Neural cell (in vitro differentiated cells): ENCODE results near the gene MS4A2. TPM values are rescaled to one million over a fixed set of nuclear protein-coding genes. Genes with fewer than 3 reads are reported as not detected.

Source experiments
- H2AFZ ChIP-seq: fragments of 200-600, 300-800 bp; sonication (generic), shearing (Covaris generic); 2 replicates; pipeline ENCODE4 v1.6.0; 2014; ENCODE audit warnings: low read depth, mild to moderate bottlenecking, antibody characterized with exemption, low read length, moderate library complexity
- H3F3A ChIP-seq: fragments of 200-600 bp; shearing (Covaris generic); 2 replicates; pipeline ENCODE4 v1.6.1; 2016; ENCODE audit warnings: mild to moderate bottlenecking, moderate library complexity, mixed read lengths, antibody characterized with exemption, low read length; ENCODE audit not compliant: insufficient read depth, poor library complexity, severe bottlenecking
- H3K27ac ChIP-seq: fragments of 200-600, 300-800 bp; sonication (generic), shearing (Covaris generic); 2 replicates; pipeline ENCODE4 v1.5.1; 2014; ENCODE audit warnings: mild to moderate bottlenecking, low read length, moderate library complexity
- H3K27me3 ChIP-seq: fragments of 300-800, 200-600 bp; sonication (generic), shearing (Covaris generic); 2 replicates; pipeline ENCODE4 v1.6.0; 2014; ENCODE audit warnings: mild to moderate bottlenecking, low read depth, low read length, moderate library complexity; ENCODE audit not compliant: insufficient read depth
- H3K36me3 ChIP-seq: fragments of 300-800, 200-600 bp; sonication (generic), shearing (Covaris generic); 2 replicates; pipeline ENCODE4 v1.5.1; 2014; ENCODE audit warnings: mild to moderate bottlenecking, antibody characterized with exemption, low read length, moderate library complexity; ENCODE audit not compliant: insufficient read depth
- H3K4me2 ChIP-seq: fragments of 300-800, 200-600 bp; sonication (generic), shearing (Covaris generic); 2 replicates; pipeline ENCODE4 v1.6.0; 2014; ENCODE audit warnings: mild to moderate bottlenecking, low read length
- H3K4me3 ChIP-seq: fragments of 300-800, 200-600 bp; sonication (generic), shearing (Covaris generic); 2 replicates; pipeline ENCODE4 v1.5.1; 2014; ENCODE audit warnings: mild to moderate bottlenecking, low read length, moderate library complexity
- H3K79me2 ChIP-seq: fragments of 200-600 bp; shearing (Covaris generic); replicated peaks from 2 replicates; pipeline ENCODE4 v1.6.0; 2014; ENCODE audit warnings: mild to moderate bottlenecking, low read length, moderate library complexity; ENCODE audit not compliant: insufficient read depth
- H3K9ac ChIP-seq: fragments of 300-800, 200-600 bp; sonication (generic), shearing (Covaris generic); 2 replicates; pipeline ENCODE4 v1.6.1; 2016; ENCODE audit warnings: mild to moderate bottlenecking, low read length, mixed read lengths
- H3K9me2 ChIP-seq: fragments of 200-600 bp; shearing (Covaris generic); 2 replicates; pipeline ENCODE4 v1.6.1; 2016; ENCODE audit warnings: mild to moderate bottlenecking, low read length, mixed read lengths; ENCODE audit not compliant: insufficient read depth
- H3K9me3 ChIP-seq: fragments of 200-600, 300-800 bp; sonication (generic), shearing (Covaris generic); 2 replicates; pipeline ENCODE4 v1.6.1; 2016; ENCODE audit warnings: mild to moderate bottlenecking, mixed run types, low read length, moderate library complexity, mixed read lengths
- H4K20me1 ChIP-seq: fragments of 200-600 bp; shearing (Covaris generic); 2 replicates; pipeline ENCODE4 v1.6.1; 2016; ENCODE audit warnings: mild to moderate bottlenecking, mixed run types; ENCODE audit not compliant: insufficient read depth
- CTCF ChIP-seq: fragments of 450-650 bp; IDR thresholded peaks from 2 replicates; pipeline ENCODE4 v1.5.1; 2014; ENCODE audit warnings: antibody characterized with exemption, mild to moderate bottlenecking, moderate library complexity; ENCODE audit not compliant: poor library complexity, severe bottlenecking
- EP300 ChIP-seq: fragments of 450-650 bp; conservative IDR thresholded peaks from 2 replicates; pipeline ENCODE4 v1.6.1; 2014; ENCODE audit warnings: antibody characterized with exemption, mild to moderate bottlenecking, moderate library complexity; ENCODE audit not compliant: poor library complexity, severe bottlenecking
- EZH2 ChIP-seq: fragments of 200-600, 300-800 bp; shearing (Covaris generic), sonication (generic); IDR thresholded peaks from 2 replicates; pipeline ENCODE4 v1.6.1; 2014; ENCODE audit warnings: antibody characterized with exemption, low read length, borderline replicate concordance, mild to moderate bottlenecking; ENCODE audit not compliant: insufficient read depth, poor library complexity, severe bottlenecking
- MXI1 ChIP-seq: fragments of 450-650 bp; conservative IDR thresholded peaks from 2 replicates; pipeline ENCODE4 v1.6.1; 2014; ENCODE audit warnings: antibody characterized with exemption, mild to moderate bottlenecking; ENCODE audit not compliant: poor library complexity, severe bottlenecking
- POLR2AphosphoS5 ChIP-seq: IDR thresholded peaks from 2 replicates; pipeline ENCODE4 v1.6.1; 2012
- RAD21 ChIP-seq: fragments of 450-650 bp; conservative IDR thresholded peaks from 2 replicates; pipeline ENCODE4 v1.6.1; 2014; ENCODE audit warnings: antibody characterized with exemption, mild to moderate bottlenecking, moderate library complexity
- REST ChIP-seq: IDR thresholded peaks from 2 replicates; pipeline ENCODE4 v1.6.1; 2012; ENCODE audit warnings: borderline replicate concordance
- SMC3 ChIP-seq: fragments of 450-650 bp; conservative IDR thresholded peaks from 2 replicates; pipeline ENCODE4 v1.6.1; 2014; ENCODE audit warnings: antibody characterized with exemption, mild to moderate bottlenecking, moderate library complexity; ENCODE audit not compliant: poor library complexity
- TAF1 ChIP-seq: IDR thresholded peaks from 2 replicates; pipeline ENCODE4 v1.6.1; 2012; ENCODE audit warnings: low read depth
- polyA plus RNA-seq: library from polyadenylated mRNA; depleted of rRNA; stranded (reverse); fragments of >200 nt; gene quantifications from 2 replicates; pipeline ENCODE4 v1.2.3, GENCODE V29; 2014

MS4A2 gene
- polyA plus RNA-seq, 1 donor from 2014 or later, result not detected

GRCh38 chr11:60056349-60056969 is 32.0 kb upstream of the MS4A2 start, which contains the start of gene MS4A3:
TSS of gene MS4A3 (plus strand) at chr11:60056665. CDS start at chr11:60061161, 4,496 bp downstream.
- no peak for TF ChIP-seq TAF1
- no peak for TF ChIP-seq POLR2AphosphoS5
- no peak for TF ChIP-seq REST
- TF ChIP-seq EZH2, result no peak
- no peak for TF ChIP-seq SMC3
- TF ChIP-seq MXI1, result no peak
- TF ChIP-seq RAD21, result no peak
- TF ChIP-seq EP300, result no peak
- TF ChIP-seq CTCF, result no peak
- no peaks in the 10 kb centered on the region for H3F3A ChIP-seq
- H3K4me3 ChIP-seq, result no peak within 1 kb of the TSS
- no peaks in the 10 kb centered on the region for H3K9me2 ChIP-seq
- no peak within 1 kb of the TSS for H3K9ac ChIP-seq
- H3K9me3 ChIP-seq, result no peaks in the 10 kb centered on the region
- H3K27ac ChIP-seq, result no peak within 1 kb of the TSS
- no peaks in the 10 kb centered on the region for H3K36me3 ChIP-seq
- no peaks in the 10 kb centered on the region for H4K20me1 ChIP-seq
- H3K4me2 ChIP-seq, result no peak within 1 kb of the TSS
- H3K27me3 ChIP-seq, result no peaks in the 10 kb centered on the region
- no peaks in the 10 kb centered on the region for H3K79me2 ChIP-seq
- H2AFZ ChIP-seq, result no peak within 1 kb of the TSS

- H3K4me2 ChIP-seq, result no peak overlapping the region
- H2AFZ ChIP-seq, result no peak overlapping the region
- TF ChIP-seq REST (no peak), SMC3 (no peak), MXI1 (no peak), EP300 (no peak), RAD21 (no peak), TAF1 (no peak), CTCF (no peak)
- no peaks in the 10 kb centered on the region for H3F3A ChIP-seq
- no peaks in the 10 kb centered on the region for H3K9me3 ChIP-seq
- no peaks in the 10 kb centered on the region for H3K36me3 ChIP-seq
- H3K27ac ChIP-seq, result no peak overlapping the region
- H3K9me2 ChIP-seq, result no peaks in the 10 kb centered on the region
- H3K9ac ChIP-seq, result no peak overlapping the region
- H3K27me3 ChIP-seq, result no peaks in the 10 kb centered on the region
- no peaks in the 10 kb centered on the region for H4K20me1 ChIP-seq
- H3K4me3 ChIP-seq, result no peak overlapping the region
- no peaks in the 10 kb centered on the region for H3K79me2 ChIP-seq
Observed at GRCh38 chr11:60059052-60059451, 29.4 kb upstream of the MS4A2 start.
